GM20000 (cell line): ENCODE results near the gene PDE6A.

Source experiments
- DNase-seq: peaks from one replicate; pipeline ENCODE4 v3.0.0; 2012; ENCODE audit warnings: low spot score
- TF ChIP-seq, protein P1 (sequence below): IDR thresholded peaks from 2 replicates; pipeline ENCODE4 v1.5.1; 2012; ENCODE audit warnings: mild to moderate bottlenecking, control low read depth; ENCODE audit errors: extremely low read depth, missing control alignments

PDE6A gene

GRCh38 chr5:149960272-149961185 is 15.9 kb upstream of the PDE6A start, which contains the start of gene SLC26A2:
Gene SLC26A2, plus strand, starts transcription at chr5:149960758. Its CDS starts 16,895 bp downstream, at chr5:149977653.
- DNase-seq: peak; percentile 95
- TF ChIP-seq, protein P1, sequence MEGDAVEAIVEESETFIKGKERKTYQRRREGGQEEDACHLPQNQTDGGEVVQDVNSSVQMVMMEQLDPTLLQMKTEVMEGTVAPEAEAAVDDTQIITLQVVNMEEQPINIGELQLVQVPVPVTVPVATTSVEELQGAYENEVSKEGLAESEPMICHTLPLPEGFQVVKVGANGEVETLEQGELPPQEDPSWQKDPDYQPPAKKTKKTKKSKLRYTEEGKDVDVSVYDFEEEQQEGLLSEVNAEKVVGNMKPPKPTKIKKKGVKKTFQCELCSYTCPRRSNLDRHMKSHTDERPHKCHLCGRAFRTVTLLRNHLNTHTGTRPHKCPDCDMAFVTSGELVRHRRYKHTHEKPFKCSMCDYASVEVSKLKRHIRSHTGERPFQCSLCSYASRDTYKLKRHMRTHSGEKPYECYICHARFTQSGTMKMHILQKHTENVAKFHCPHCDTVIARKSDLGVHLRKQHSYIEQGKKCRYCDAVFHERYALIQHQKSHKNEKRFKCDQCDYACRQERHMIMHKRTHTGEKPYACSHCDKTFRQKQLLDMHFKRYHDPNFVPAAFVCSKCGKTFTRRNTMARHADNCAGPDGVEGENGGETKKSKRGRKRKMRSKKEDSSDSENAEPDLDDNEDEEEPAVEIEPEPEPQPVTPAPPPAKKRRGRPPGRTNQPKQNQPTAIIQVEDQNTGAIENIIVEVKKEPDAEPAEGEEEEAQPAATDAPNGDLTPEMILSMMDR: no peak

DNA sequence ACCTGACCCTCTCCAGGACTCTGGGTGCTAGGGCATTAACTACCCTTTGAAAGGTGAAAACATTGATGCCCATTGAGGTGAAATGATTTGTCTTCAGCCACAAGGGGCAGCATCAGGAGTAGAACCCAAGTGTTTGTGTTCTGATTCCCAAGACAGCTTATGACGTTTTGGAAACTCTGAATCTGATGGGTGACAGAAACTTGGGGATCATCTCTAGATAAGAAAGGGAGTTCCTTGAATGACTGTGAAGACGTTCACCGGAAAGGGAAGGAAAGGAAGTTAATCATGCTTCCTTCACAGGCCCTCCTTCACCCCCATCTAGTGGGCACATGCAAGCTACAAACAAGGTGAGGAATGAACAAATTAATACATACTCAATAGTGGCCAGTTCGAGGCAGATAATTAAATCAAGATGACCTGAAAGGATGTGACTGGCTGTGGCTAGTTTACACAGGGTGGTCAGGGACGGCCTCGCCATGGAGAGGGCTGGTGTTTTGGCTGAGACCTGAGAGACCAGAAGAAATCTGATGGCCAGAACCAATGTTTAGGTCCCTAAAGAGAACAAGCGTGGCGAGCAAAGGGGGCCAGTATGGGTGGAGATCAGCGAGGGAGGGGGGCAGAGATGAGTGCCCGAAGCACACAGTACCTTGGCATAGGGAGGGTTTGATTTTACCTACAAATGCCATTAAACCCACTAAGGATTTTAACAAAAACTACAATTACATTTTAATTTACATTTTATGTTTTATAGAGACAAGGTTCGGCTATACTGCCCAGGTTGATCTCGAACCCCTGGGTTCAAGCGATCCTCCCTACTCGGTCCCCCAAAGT is 15.0 kb upstream of the PDE6A start:
- peak; percentile 63 for DNase-seq
- TF ChIP-seq, protein P1: peak; percentile 49

GRCh38 chr5:149957855-149958254 is 13.3 kb upstream of the PDE6A start:
- TF ChIP-seq, protein P1: no peak
- no peak for DNase-seq

DNA sequence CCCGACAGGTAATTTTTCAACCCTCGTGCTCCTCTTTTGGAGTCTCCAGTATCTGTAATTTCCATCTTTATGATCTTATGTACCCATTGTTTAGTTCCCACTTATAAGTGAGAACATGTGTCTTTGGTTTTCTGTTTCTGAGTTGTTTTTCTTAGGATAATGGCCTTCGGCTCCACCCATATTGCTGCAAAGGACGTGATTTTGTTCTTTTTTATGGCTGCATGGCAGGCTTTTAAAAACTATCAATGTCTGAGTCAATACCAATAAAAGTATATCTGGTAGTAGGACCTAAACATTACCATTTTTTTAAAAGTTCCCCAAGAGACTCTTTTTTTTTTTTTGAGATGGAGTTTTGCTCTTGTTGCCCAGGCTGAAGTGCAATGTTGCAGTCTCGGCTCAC is 12.1 kb upstream of the PDE6A start:
- TF ChIP-seq, protein P1: no peak
- DNase-seq: no peak

DNA sequence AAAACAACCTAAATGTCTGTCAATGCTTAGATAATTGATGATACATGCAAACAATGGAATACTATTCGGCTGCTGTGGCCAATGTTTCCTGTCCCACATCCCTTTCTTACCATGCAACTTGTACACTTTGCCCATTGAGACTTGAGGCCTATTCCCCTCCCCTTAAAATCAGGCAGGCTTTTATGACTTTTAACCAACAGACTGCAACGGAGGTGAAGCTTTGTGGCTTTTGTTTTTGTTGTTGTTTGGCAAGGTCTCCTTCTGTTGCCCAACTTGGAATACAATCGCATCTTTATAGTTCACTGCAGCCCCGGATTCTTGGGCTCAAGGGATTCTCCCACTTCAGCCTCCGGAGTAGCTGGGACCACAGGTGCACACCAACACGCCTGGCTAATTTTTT is 10.2 kb upstream of the PDE6A start:
- no peak for DNase-seq
- TF ChIP-seq, protein P1: no peak

DNA sequence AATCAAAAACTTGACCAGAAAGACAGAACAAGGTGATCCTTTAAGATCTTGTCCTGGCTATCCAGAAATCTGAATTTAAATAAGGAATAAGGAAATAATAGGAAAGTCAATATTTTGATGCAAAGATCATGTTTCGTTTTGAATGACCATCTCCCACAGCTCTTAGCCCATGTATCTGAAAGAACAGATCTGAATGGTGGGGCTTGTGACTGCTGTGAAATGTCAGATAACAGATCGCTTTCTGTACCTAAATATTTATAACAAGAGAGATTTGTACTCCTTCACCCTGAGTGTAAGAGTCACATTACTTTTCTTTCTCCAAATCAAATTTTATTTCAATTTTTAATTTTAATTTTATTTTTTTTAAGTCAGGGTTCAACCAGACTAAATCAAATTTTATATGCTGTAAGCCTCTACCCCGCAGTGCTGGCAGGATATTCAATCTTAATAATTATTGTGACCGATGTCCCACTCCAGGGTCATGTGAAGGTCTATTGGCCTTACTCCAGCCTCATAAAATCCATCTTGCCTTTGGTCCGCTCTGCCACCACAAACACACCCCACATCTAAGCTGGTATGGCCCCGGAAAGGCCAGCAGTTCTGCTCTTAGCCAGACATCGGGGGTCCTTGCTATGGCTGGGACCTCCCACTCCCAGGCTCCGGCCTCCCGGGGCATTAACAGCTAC is 9.0 kb upstream of the PDE6A start:
- TF ChIP-seq, protein P1: no peak
- no peak for DNase-seq
